ENCODE measurements around the gene FBLL1. TPM values are rescaled to one million over a fixed set of nuclear protein-coding genes. Genes with fewer than 3 reads are reported as not detected.

The FBLL1 gene
- total and polyA plus RNA-seq, 2 experiments from 2014 or later = 2.3 to 6.0 TPM

DNA sequence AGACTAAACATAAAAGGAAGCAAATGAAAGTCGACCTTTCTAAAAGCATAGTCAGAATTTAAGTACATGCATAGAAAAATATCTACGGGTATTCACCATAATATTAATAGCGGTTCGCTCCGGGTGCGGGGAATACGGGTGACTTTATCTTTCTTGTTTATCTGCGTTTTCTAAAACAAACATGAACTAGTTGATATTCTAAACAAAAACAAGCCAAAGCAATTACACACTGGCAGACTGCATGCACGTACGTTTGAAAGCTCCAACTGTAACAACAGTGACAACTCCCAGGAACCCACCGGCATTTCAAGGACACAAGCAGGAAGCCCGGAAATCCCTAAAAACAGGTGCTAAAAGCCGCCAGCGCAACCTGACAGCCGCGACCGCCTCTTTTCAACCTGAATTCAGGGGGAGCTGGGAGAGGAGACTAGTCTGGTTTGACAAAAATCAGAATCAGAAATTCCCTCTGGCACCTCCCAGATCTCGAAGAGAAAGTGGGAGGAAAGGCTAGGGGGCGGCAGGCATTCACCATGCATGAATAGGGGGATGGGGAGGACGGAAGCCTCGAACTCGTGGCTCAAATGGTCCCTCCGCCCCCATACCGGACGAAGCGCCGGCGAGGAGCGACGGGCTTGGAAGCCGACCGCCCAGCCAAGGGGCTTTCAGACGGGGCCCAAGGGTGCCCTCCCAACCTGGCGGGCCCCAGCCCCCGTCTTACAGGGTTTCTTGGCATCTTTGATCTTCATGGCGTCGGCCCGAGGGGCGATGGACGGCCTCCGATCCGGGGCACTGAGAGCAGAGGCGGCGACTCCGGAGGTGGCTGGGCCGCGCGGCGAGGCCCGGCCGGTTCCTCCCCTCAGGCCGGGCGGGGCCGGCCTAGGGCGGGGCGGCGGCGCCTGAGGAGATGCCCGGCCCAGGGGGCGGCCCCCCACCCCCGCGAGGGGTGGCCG, 49.7 kb downstream of the FBLL1 start, which contains the start of gene PANK3 (continued):
- TF ChIP-seq, protein P1, sequence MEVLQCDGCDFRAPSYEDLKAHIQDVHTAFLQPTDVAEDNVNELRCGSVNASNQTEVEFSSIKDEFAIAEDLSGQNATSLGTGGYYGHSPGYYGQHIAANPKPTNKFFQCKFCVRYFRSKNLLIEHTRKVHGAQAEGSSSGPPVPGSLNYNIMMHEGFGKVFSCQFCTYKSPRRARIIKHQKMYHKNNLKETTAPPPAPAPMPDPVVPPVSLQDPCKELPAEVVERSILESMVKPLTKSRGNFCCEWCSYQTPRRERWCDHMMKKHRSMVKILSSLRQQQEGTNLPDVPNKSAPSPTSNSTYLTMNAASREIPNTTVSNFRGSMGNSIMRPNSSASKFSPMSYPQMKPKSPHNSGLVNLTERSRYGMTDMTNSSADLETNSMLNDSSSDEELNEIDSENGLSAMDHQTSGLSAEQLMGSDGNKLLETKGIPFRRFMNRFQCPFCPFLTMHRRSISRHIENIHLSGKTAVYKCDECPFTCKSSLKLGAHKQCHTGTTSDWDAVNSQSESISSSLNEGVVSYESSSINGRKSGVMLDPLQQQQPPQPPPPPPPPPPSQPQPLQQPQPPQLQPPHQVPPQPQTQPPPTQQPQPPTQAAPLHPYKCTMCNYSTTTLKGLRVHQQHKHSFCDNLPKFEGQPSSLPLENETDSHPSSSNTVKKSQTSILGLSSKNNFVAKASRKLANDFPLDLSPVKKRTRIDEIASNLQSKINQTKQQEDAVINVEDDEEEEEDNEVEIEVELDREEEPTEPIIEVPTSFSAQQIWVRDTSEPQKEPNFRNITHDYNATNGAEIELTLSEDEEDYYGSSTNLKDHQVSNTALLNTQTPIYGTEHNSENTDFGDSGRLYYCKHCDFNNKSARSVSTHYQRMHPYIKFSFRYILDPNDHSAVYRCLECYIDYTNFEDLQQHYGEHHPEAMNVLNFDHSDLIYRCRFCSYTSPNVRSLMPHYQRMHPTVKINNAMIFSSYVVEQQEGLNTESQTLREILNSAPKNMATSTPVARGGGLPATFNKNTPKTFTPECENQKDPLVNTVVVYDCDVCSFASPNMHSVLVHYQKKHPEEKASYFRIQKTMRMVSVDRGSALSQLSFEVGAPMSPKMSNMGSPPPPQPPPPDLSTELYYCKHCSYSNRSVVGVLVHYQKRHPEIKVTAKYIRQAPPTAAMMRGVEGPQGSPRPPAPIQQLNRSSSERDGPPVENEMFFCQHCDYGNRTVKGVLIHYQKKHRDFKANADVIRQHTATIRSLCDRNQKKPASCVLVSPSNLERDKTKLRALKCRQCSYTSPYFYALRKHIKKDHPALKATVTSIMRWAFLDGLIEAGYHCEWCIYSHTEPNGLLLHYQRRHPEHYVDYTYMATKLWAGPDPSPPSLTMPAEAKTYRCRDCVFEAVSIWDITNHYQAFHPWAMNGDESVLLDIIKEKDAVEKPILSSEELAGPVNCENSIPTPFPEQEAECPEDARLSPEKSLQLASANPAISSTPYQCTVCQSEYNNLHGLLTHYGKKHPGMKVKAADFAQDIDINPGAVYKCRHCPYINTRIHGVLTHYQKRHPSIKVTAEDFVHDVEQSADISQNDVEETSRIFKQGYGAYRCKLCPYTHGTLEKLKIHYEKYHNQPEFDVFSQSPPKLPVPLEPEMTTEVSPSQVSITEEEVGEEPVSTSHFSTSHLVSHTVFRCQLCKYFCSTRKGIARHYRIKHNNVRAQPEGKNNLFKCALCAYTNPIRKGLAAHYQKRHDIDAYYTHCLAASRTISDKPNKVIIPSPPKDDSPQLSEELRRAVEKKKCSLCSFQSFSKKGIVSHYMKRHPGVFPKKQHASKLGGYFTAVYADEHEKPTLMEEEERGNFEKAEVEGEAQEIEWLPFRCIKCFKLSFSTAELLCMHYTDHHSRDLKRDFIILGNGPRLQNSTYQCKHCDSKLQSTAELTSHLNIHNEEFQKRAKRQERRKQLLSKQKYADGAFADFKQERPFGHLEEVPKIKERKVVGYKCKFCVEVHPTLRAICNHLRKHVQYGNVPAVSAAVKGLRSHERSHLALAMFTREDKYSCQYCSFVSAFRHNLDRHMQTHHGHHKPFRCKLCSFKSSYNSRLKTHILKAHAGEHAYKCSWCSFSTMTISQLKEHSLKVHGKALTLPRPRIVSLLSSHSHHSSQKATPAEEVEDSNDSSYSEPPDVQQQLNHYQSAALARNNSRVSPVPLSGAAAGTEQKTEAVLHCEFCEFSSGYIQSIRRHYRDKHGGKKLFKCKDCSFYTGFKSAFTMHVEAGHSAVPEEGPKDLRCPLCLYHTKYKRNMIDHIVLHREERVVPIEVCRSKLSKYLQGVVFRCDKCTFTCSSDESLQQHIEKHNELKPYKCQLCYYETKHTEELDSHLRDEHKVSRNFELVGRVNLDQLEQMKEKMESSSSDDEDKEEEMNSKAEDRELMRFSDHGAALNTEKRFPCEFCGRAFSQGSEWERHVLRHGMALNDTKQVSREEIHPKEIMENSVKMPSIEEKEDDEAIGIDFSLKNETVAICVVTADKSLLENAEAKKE (CRISPR knock-in tag; IDR thresholded peaks at IDR 0.05) = no peak

- peaks cover 37% of the 10 kb centered on the region for H3K4me1 ChIP-seq (ENCODE audit: insufficient read depth)
- peaks cover 43% of the 10 kb centered on the region for H3K79me2 ChIP-seq (replicated peaks; ENCODE audit: insufficient read depth)
- peaks cover 3% of the 10 kb centered on the region; the same call in 1 of the 3 replicates for H3K9me3 Mint-ChIP-seq
- no peaks in the 10 kb centered on the region for H3K27me3 ChIP-seq (ENCODE audit: insufficient read depth)
- H3K36me3 ChIP-seq (ENCODE audit: insufficient read depth) = no peaks in the 10 kb centered on the region; the same call in 1 of the 2 replicates
- H3K27ac ChIP-seq (ENCODE audit: low read depth) = peak overlapping the region; percentile 90
- peaks cover 4% of the 10 kb centered on the region for H3K27me3 Mint-ChIP-seq (ENCODE audit: insufficient read depth, low read depth, poor library complexity)
- H3K27ac Mint-ChIP-seq = peak overlapping the region; percentile 99
- H3K36me3 Mint-ChIP-seq (ENCODE audit: low read depth) = peaks cover 17% of the 10 kb centered on the region; the same call in 2 of the 3 replicates
- DNase-seq (ENCODE audit: low spot score) = peak; percentile 99
- ATAC-seq = peak; percentile 98
- peaks cover 34% of the 10 kb centered on the region for H4K20me1 ChIP-seq (replicated peaks; ENCODE audit: insufficient read depth)
- H3K4me3 ChIP-seq = peak overlapping the region; percentile 93
- no peaks in the 10 kb centered on the region for H3F3A ChIP-seq (replicated peaks; ENCODE audit: low read depth)
- peaks cover 8% of the 10 kb centered on the region for H3K9me2 ChIP-seq (ENCODE audit: insufficient read depth)
- peaks cover 37% of the 10 kb centered on the region; the same call in 2 of the 3 replicates for H3K4me1 Mint-ChIP-seq
- H2AFZ ChIP-seq = no peak overlapping the region
- H3K4me3 Mint-ChIP-seq = peak overlapping the region; percentile 84
- peak overlapping the region; percentile 88 for H3K4me2 ChIP-seq
- TF ChIP-seq, protein P1 (CRISPR knock-in tag; IDR thresholded peaks at IDR 0.05) = no peak
- TF ChIP-seq EZH2phosphoT487 (IDR thresholded peaks at IDR 0.05; ENCODE audit: unreplicated experiment) (no peak), JUNB (IDR thresholded peaks at IDR 0.05; ENCODE audit: unreplicated experiment) (no peak), STAT1 (IDR thresholded peaks at IDR 0.05; ENCODE audit: unreplicated experiment) (no peak)
Measured at GRCh38 chr5:168579488-168580226, 50.6 kb downstream of the FBLL1 start.

Measured in GM23338 (cell line).